Thyroid gland (tissue), 4 donors: ENCODE results near the gene TMOD3. TPM values are rescaled to one million over a fixed set of nuclear protein-coding genes. Genes with fewer than 3 reads are reported as not detected.

Experiments
- DNase-seq, 2 donors: peaks; one replicate each; pipeline ENCODE4 v3.0.0-alpha.2; 2019
- H3K27ac ChIP-seq, 3 donors: fragments of 200-600 bp; sonication (generic); 1 replicate in 2 of 3; 2 replicates in 1 of 3; pipeline ENCODE4 v1.5.1; 2016 to 2019; ENCODE audit warnings: mild to moderate bottlenecking in 1 of 3, moderate library complexity in 1 of 3
- H3K27me3 ChIP-seq: fragments of 200-600 bp; sonication (generic); one replicate; pipeline ENCODE4 v1.5.1; 2019
- H3K36me3 ChIP-seq, 2 donors: fragments of 200-600 bp; sonication (generic); one replicate each; pipeline ENCODE4 v1.5.1; 2016 to 2019
- H3K4me1 ChIP-seq, 2 donors: fragments of 200-600 bp; sonication (generic); one replicate each; pipeline ENCODE4 v1.5.1; 2017 to 2019
- H3K4me3 ChIP-seq, 3 donors: fragments of 200-600 bp; sonication (generic); replicated peaks in 1 of 3; 1 replicate in 2 of 3; 2 replicates in 1 of 3; pipeline ENCODE4 v1.5.1; 2016; ENCODE audit warnings: mild to moderate bottlenecking in 1 of 3
- H3K9me3 ChIP-seq: fragments of 200-600 bp; sonication (generic); one replicate; pipeline ENCODE4 v1.5.1; 2017
- POLR2A ChIP-seq, 2 donors: fragments of 450-650 bp; IDR thresholded peaks; one replicate each; pipeline ENCODE4 v1.6.1; 2017; ENCODE audit warnings: antibody characterized with exemption in 2 of 2, mild to moderate bottlenecking in 2 of 2, moderate library complexity in 1 of 2
- WGBS, 2 donors: methylation state at CpG; one replicate each; pipeline ENCODE4 v1.1.5; 2017; 5-methylcytosine and 5-hydroxymethylcytosine counted together
- intact Hi-C: fragments of 100-400 bp; cut with DNase I; formaldehyde crosslinking; loops from one replicate; pipeline ENCODE4 v1.15.1; 2023
- total RNA-seq, 4 donors: library from RNA; depleted of rRNA; stranded (reverse); fragments of >200 nt; gene quantifications; one replicate each; pipeline ENCODE4 v1.2.3, GENCODE V29; 2016
- TF ChIP-seq, protein P1 (sequence below), 6 experiments: fragments of 200-600 bp in 3 of 6; fragments of 450-650 bp in 3 of 6; sonication (generic) in 3 of 6; IDR thresholded peaks; one replicate each; pipeline ENCODE4 v1.5.1; 2016 to 2019; ENCODE audit warnings: antibody characterized with exemption in 6 of 6, mild to moderate bottlenecking in 2 of 6, inconsistent platforms in 1 of 6, moderate library complexity in 1 of 6

Gene TMOD3
- total RNA-seq, 4 donors from 2014 or later, result 24.3 to 42.7 (median 30.9) TPM

DNA sequence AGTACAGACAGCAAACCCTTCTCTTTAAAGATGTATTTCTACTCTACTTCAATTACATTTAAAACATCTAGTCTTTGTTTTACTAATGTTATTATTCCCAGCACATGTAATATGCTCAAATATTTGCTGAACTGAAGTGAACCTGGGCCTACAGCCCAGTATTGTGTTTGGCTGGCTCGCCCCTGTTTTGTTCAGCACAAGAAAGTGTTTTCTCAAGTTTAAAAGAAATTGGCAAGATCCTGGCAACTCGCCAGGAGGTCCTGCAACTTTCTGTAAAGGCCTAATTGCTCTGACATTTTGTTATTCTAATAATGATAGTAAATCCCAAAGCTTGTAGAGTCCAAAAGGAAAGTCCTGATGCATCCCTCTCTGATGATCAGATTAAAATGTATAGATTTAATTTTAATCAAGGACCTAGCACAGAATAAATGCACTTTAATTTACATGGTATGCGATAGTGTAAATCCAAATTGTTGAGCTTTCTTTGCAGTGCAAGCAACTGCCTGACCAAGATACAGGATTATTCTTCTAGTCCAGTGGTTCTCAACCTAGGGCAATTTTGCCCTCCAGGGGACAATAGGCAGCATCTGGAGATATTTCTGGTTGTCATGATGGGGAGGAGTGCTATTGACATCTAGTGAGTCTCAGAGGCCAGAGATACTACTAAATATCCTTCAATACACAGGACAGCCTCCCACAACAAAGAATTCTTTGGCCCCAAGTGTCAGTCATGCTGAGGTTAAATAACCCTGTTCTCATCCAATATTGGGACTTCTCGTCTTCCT is 35.7 kb upstream of the TMOD3 start:
- 37 to 39% methylated on average over 4 of the region's 4 CpGs for WGBS, 2 donors
- TF ChIP-seq POLR2A (IDR thresholded peaks at IDR 0.05), result no peak
- TF ChIP-seq, protein P1, sequence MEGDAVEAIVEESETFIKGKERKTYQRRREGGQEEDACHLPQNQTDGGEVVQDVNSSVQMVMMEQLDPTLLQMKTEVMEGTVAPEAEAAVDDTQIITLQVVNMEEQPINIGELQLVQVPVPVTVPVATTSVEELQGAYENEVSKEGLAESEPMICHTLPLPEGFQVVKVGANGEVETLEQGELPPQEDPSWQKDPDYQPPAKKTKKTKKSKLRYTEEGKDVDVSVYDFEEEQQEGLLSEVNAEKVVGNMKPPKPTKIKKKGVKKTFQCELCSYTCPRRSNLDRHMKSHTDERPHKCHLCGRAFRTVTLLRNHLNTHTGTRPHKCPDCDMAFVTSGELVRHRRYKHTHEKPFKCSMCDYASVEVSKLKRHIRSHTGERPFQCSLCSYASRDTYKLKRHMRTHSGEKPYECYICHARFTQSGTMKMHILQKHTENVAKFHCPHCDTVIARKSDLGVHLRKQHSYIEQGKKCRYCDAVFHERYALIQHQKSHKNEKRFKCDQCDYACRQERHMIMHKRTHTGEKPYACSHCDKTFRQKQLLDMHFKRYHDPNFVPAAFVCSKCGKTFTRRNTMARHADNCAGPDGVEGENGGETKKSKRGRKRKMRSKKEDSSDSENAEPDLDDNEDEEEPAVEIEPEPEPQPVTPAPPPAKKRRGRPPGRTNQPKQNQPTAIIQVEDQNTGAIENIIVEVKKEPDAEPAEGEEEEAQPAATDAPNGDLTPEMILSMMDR (IDR thresholded peaks at IDR 0.05), result no peak
- Histone ChIP-seq H3K9me3 (no peaks in the 10 kb centered on the region), H3K27ac (peak overlapping the region; percentile 0 to 50 (median 28)), H3K4me1 (peaks cover 0 to 14% of the 10 kb centered on the region in 2 donors), H3K27me3 (no peaks in the 10 kb centered on the region), H3K4me3 (no peak overlapping the region), H3K36me3 (no peaks in the 10 kb centered on the region)
- peak; percentile 85 to 88 for DNase-seq
- intact Hi-C loops, result no loop called here

DNA sequence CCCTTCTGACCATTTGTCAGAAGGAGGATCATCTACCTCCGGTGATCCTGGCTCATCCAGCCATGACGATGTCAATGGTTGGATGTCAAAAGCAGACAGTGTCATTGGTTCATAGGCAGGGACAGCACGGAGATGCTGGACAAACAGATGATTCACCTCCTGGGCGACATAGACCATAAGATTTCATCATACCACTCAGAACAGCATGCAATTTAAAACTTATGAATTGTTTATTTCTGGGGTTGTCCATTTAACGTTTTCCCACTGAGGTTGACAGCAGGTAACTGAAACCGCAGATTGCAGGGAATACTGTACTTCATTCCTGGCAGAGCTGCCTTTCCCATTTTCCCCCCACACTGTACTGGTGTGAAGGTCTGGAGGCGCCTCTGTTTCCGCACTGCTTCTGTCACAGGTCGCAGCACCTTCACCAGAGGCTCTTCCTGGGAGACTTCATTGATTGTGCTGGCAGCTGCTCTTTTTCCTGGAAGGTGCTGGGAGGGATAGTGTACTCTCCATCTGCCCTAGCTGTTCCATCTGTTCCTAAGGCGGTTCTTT is 32.5 kb upstream of the TMOD3 start:
- intact Hi-C loops, result no loop called here
- no peaks in the 10 kb centered on the region for H3K27me3 ChIP-seq
- H3K9me3 ChIP-seq, result no peaks in the 10 kb centered on the region
- DNase-seq, result no peak
- no peaks in the 10 kb centered on the region for H3K36me3 ChIP-seq
- WGBS, 2 donors, result 92 to 94% methylated on average over 10 of the region's 10 CpGs
- no peak overlapping the region for H3K4me3 ChIP-seq
- H3K27ac ChIP-seq, result no peak overlapping the region
- TF ChIP-seq, protein P1 (IDR thresholded peaks at IDR 0.05), result no peak
- TF ChIP-seq POLR2A (IDR thresholded peaks at IDR 0.05), result no peak
- peaks cover 0 to 14% of the 10 kb centered on the region in 2 donors for H3K4me1 ChIP-seq

DNA sequence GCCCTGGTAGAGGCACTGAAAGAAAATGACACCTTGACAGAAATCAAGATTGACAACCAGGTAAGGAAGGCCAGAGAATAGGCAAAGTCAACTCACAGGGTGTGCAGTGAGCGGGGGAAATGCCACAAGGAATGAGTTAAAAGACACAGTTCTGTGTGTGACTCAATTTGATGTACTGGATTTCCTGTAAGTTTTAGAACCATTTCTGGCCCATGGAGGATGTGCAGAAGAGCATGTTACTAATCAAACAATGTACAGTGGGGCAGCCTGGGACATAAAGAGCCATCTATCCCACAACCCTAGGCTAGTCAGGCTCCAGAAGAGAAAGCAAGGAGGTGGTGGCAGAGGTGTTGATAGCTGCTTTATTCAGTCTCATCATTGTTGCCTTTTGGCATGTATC is 31.2 kb upstream of the TMOD3 start:
- H3K27ac ChIP-seq, result no peak overlapping the region
- no peaks in the 10 kb centered on the region for H3K27me3 ChIP-seq
- intact Hi-C loops, result no loop called here
- peaks cover 0 to 11% of the 10 kb centered on the region in 2 donors for H3K4me1 ChIP-seq
- no peak overlapping the region for H3K4me3 ChIP-seq
- no peaks in the 10 kb centered on the region for H3K9me3 ChIP-seq
- WGBS, 2 donors, result 92 to 97% methylated on average over 1 of the region's 1 CpG
- no peak for DNase-seq
- no peak for TF ChIP-seq POLR2A (IDR thresholded peaks at IDR 0.05)
- TF ChIP-seq, protein P1 (IDR thresholded peaks at IDR 0.05), result no peak
- no peaks in the 10 kb centered on the region for H3K36me3 ChIP-seq

DNA sequence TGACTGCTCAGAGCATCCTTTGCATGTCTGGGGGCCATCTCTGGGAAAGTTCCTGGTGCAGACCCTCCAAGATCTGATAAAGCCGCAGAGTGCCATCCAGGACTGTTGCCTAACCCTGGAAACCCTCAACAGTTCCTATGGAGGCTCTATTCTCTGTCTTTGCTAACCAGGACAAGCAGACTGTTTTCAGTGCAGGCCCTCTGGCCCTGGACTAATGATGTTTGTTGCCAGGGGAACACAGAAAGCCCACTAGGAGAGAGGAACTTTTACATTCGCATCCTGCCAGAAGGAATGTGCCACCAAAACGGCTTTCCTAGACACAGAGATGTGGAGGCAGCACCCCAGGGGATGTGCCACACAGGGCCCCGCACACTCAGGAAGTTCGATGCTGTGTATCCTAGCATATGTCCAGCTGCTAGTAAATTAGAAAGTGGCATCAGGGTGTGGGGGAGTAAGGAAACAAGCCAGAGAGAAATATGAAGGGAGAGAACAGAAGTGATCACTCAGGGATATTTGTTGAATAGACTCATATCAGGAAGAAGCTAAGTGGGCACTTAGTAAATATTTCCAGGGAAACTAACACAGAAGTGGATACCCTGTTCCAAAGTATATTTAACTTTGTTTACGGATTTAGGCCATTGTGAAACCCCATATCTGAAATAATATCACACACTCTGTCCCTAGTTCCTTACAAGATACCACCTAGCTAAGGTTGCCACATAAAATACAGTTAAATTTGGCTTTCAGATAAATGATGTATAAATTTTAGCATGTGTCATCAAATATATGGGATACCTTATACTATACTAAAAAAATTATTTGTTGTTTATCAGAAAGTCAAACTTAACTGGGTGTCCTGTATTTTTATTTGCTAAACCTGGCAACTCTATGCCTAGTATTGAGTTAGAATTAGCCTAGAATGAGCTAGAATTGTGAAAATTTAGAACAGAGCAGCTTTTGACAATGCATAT is 29.9 kb upstream of the TMOD3 start:
- 78 to 82% methylated on average over 6 of the region's 6 CpGs for WGBS, 2 donors
- no peak for DNase-seq
- Histone ChIP-seq H3K4me3 (no peak overlapping the region), H3K36me3 (no peaks in the 10 kb centered on the region), H3K4me1 (no peaks in the 10 kb centered on the region), H3K9me3 (no peaks in the 10 kb centered on the region), H3K27ac (no peak overlapping the region), H3K27me3 (no peaks in the 10 kb centered on the region)
- TF ChIP-seq, protein P1 (IDR thresholded peaks at IDR 0.05), result no peak
- intact Hi-C loops, result no loop called here
